NCI-H1436 treated with DMSO at 0.1 percent for 48 hours (cell line): Measurements from ENCODE around the gene PALLD.

Experiments used
- DNase-seq: peaks from one replicate; lab custom pipeline; 2025; lab: John Stamatoyannopoulos, UW

The PALLD gene

DNA sequence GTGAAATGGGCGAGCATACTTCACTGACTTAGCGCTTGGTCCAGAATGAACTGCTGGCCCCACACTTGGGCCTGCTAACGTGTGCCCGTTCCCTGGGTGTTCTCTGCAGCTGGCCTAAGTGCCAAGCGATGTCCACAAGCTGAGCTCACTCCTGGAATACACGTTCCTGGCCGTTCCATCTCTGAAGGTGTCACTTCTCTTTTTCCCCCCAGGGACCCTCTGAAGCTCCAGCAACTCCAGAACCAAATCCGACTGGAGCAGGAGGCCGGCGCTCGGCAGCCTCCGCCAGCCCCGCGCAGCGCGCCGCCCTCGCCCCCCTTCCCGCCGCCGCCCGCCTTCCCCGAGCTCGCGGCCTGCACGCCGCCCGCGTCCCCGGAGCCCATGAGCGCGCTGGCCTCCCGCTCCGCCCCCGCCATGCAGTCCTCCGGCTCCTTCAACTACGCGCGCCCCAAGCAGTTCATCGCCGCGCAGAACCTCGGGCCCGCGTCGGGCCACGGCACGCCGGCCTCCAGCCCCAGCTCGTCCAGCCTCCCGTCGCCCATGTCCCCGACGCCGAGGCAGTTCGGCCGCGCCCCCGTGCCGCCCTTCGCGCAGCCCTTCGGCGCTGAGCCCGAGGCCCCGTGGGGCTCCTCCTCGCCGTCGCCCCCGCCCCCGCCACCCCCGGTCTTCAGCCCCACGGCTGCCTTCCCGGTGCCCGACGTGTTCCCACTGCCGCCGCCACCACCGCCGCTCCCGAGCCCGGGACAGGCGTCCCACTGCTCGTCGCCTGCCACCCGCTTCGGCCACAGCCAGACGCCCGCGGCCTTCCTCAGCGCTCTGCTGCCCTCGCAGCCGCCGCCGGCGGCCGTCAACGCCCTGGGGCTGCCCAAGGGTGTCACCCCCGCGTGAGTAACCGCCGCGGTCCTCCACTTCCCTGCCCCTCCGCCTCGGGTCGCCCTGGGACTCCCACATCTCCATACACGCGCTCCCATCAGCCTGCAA, 380.9 kb downstream of the PALLD start:
- no peak for DNase-seq

DNA sequence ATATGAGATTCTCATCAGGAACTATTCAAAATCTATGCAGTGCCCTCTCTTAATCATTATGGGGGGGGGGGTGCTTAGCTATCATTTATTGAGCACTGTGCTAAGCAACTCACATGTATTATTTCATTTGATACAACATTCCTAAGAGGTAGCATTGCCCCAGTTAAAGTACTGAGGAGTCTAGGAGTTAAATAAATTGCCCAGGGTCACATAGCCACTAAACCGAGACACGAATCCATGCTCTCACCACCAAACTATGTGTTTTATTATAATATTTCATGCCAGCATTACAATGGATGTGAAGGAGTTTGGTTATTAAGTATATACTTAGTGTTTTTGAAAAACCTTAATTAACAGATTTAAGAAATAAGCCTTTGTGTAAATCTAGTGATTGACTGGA, 381.8 kb downstream of the PALLD start:
- DNase-seq = no peak

DNA sequence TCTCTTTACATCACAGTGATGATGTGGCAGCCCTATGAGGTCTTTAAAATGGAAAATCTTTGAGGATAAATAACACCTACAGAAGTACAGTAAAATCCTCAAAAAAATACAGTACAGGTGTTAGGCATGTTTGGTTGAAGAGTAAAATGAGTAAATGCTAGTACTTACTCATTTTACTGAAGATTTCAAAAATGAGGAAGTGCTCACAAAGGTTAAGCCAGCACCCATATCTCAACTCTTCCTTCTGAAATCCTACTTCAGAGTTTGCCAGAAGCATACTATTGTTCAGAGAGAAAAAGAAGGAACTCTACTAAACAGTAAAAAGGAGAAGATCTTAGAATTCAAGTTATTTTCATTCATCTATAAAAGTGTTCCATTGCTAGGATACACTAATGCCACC, 382.3 kb downstream of the PALLD start:
- DNase-seq = no peak

DNA sequence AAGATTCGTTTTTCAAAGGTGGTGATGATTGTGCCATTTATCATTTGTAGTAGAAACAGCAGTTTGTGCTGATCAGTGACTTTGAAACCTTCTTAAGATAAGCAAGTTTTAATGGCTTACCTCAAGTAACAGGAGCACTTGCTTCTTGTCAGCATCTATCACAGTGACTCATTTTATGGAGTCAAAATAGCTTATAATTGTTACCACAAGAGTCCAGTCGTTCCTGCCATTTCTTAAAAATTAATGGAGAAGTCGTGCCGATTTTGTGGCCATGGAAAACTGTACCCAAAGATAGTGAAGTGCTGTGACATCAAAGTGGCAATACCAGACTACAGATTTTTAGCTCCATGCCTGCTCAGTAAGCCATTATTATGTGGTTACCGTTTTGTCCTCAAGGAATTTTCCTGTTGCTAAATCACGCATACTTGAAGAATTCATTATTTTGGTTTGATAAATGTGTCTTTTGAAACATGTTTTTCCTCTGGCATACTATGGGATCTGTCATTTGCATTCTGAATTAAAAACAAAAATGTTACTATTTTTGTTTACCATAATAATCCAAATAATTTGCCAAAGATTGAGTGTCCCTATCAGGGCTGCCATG, 383.3 kb downstream of the PALLD start:
- no peak for DNase-seq

DNA sequence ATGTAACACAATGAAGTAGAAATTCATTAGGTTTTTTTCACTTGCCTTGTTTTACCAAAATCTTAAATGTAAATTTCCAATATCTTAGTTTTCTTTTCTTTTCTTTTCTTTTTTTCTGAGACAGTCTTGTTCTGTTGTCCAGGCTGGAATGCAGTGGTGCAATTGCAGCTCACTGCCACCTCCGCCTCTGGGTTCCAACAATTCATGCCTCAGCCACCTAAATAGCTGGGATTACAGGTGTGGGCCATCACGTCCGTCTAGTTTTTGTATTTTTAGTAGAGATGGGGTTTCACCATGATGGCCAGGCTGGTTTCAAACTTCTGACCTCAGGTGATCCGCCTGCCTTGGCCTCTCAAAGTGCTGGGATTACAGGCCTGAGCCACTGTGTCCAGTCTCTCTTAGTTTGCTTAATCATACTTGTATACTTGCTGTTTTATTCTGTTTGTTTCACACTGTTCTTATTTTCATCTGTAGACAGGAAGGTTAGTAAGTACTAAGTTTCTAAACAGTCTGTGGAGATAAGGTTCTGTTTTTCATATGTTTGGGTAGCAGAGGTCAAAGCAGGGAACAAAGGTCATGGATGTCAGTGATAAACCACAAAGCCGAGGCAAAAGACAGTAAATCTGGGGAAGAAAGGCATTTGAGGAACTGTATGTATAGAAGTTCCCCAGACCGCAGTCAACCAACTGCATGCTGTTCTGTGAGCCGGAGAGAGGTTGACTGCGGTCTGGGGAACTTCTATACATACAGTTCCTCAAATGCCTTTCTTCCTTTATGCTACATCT, 384.2 kb downstream of the PALLD start:
- DNase-seq = no peak

DNA sequence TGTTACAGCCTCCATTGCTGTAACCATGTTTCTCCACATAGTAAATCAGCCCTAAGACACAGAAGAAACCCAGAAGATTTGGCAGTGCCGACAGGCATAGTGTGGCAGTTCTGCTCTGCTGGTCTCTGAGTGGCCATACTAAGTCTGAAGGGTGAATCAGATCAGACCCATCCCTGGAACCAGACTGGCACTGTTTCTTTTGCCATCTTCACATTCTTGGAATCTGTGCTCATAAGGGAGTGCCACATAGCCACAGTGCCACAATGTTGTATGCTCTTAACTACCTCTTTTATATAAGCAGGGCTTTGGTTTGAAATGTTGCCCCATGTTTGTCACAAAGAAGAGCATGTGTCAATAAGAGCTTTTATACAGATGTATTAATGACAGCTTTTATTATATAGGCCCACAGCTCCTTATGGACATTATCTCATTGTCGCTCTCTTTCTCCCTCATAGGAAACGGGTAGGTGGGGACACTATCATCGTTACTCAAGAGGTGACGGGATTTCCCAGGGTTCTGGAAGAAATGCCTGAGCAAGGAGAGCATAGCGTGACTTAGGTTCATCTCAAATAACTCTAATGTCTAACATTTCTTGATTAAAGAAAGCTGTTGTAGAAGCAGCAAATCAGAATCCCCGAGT, 385.0 kb downstream of the PALLD start:
- DNase-seq = no peak

DNA sequence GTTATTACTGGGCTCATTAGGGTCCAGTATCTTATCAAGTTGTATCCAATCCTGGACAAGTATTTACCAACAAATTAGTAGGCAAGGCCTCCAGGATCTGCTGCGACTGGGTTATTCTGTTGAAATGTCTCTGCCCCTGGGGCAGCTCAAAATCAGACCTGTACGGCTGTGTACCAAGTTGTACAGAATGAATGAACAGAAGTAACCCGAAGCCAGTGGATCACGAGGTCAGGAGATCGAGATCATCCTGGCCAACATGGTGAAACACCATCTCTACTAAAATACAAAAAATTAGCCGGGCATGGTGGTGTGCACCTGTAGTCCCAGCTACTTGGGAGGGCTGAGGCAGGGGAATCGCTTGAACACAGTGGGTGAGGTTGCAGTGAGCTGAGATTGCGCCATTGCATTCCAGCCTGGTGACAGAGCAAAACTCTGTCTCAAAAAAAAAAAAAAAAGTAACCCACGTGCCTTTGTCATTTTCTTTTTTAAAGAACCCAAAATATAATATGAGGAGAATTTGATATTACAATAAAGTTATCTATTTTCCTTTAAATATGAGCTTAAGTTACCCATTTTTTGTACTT, 385.9 kb downstream of the PALLD start:
- DNase-seq = no peak

DNA sequence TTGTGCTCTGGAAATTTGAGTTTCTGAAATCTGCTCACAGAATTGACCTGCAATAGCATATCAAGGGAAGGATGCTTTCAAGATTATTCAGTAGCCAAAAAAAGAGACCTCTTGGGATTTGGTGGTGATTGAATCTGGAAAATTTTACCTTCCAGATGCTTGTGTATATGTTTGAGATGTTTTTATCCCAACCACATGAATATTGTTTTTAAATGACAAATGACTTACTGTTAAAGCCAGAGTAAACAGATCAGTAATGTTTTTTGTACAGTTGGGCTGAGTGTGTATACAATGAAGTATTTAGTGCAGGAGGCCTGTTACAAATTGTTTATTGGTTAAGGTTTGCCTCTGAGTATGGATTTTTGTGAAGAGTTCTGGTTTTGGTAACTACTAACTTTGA, 386.7 kb downstream of the PALLD start:
- no peak for DNase-seq

DNA sequence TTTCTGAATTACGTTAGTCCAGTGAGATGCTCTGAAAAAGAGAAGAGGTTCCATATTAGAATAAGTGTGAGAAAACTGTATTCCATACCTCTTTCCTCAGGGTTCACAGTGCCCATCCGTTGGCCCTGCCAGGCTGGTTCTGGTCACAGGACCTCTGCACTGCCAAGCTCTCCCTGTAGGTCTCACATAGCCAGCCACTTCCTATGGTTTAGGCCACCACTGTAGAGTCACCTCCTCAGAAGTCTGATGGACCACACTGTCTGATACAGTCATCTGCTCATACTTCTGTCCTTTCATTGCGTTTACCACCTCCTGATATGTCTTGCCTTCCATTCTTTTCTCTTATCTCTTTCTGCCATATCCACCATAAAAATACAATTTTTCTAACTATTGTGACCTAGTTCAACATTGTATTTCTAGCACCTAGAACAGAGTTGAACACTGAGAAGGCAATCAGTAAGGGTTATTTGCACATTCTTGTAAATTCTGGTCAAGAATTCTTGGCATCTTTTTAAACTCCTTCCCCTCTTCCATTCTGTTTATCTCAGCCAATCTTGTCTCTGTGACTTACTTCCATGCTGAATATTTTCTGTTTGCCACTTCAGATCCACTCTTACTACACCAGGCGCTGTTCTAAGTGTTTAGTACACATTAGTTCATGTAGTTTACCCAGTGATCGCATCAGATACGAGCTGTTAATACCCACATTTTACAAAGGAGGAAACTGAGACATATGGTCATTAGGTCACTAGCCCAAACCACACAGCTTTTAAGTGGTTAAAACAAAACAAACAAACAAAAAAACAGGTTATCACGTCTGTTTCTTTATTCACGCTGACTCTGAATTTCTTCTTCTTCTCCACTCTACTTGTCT, 387.6 kb downstream of the PALLD start:
- DNase-seq = no peak

DNA sequence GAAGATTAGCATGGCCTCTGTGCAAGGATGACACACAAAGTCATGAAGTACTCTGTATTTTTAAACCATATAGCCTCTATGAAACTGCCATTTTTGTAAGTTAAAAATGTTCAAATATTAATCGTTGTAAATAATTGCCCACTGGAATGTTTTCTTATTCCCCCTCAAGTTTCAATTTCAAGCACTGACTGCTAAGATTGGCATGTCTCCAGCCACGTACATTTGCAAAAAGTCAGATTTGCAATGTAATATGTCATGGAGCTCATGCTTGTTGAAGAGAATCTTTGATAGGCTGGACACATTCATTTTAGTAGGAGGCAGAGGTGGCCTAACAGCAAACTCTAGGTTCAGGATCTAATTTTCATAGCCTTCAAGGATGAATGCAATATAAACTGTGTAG, 388.5 kb downstream of the PALLD start:
- no peak for DNase-seq

DNA sequence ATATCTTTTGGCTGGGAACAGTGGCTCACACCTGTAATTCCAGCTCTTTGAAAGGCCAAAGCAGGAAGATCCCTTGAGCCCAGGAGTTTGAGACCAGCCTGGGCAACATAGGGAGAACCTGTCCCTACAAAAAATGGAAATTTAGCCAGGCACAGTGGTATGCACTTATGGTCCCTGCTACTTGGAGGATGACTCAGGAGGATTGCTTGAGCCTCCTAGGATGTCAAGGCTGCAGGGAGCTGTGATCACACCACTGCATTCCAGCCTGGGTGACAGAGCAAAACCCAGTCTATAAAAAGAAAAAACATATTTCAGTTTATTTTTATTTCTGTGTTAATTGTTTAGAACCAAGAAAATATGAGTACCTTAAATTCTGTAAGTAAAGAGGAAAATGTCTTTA, 389.5 kb downstream of the PALLD start:
- DNase-seq = no peak

DNA sequence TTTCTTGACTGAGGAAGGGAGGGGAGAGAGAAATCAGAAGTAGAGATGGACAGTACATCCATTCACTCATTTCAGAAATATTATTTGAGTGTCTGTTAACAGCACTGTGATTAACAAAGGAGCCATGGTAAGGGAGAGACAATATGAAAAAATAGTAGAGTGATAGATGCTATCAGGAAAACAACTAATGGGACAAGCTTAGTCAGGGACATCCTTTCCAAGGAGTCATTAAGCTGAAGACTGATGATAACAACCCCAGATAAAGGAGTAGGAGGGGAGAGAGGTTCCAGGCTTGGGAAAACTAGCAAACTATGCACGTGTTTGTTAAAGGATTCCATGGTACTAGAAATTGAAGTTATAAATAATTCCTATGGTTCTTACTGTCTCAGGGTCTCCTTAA, 391.0 kb downstream of the PALLD start:
- DNase-seq = no peak

DNA sequence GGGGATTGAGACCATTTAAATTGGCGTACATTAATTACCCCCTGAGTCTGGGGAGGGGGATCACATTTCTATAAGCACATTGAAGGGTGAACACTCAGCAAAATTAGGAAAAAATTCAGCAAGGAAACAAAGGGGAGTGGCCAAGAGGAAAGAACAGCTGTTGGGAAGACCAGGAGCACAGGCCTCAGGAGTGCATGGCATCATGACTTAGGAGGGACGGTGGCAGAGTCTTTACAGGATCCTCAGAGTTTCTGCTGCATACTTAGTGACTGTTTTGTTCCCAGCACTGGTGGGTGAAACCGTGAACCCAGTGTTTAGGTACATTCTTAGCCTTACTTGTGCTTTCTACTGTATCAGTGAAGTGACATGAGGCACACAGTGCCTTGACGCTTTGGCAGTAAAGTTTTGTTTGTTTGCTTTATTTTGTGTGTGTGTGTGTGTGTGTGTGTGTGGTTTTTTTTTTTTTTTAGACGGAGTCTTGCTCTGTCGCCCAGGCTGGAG, 391.9 kb downstream of the PALLD start:
- no peak for DNase-seq

DNA sequence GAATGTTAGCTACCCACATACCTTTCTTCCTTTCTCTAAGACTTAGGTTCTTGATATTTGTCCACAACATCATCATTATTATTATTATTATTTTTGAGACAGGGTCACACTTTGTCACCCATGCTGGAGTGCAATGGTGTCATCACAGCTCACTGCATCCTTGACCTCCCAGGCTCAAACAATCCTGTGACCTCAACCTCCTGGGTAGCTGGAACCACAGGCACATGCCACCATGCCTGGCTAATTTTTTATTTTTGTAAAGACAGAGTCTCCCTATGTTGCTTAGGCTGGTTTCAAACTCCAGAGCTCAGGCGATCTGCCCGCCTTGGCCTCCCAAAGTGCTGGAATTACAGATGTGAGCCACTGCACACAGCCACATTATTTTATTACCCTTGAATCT, 394.2 kb downstream of the PALLD start:
- DNase-seq = no peak

DNA sequence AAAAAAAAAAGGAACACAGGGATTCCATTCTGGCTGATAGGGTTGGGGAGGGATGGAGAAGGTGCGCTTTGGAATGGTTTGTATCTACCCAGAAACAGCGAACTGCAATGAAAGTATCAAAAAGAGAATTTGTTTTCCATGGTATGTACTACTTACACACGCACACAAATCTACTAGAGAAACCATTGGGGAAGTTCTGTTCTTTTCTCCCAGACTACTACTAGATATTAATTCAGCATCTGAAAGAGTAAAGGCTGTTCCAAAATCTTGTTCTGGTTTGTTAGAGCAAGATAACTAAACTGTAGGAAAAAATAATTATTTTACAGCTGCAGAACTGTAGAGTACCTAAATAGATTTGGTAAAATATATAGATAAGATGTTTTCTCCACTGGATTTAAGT, 394.8 kb downstream of the PALLD start:
- no peak for DNase-seq

DNA sequence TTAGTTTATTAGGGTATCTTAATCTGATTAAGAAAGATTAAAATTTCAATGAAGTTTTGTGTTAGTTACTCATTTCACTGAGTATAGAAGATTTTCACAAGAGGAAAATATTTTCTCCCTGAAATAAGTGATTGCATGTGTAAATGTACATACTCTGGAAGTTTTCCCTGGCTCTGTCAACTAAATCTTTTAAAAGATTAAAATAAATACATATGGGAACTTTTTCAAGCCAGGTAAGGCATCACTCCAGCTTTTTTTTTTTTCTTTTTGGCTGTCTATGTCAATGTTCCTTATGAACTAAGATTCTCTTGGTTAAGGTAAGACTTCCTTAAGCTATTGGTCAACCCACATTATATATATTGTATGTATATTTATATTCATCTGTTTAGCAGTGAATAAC, 395.6 kb downstream of the PALLD start:
- no peak for DNase-seq

DNA sequence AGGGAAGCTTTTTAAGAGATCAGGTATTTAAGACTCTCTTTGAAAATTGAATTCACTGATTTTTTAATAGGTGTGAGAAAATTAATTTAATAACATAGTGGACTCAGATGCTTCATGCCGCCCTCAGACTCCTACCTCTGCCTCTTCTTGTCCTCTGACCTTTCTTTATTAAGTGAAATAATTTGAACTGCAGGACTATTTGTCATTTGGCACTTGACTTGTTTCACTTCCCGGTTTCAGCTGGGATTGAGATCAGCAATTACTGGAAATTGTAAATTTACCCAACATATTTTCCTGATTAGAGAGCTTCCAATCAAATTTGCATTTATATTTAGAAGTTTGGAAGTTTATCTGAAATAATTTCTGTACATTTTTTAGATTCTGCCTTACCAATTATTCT, 396.4 kb downstream of the PALLD start:
- no peak for DNase-seq

DNA sequence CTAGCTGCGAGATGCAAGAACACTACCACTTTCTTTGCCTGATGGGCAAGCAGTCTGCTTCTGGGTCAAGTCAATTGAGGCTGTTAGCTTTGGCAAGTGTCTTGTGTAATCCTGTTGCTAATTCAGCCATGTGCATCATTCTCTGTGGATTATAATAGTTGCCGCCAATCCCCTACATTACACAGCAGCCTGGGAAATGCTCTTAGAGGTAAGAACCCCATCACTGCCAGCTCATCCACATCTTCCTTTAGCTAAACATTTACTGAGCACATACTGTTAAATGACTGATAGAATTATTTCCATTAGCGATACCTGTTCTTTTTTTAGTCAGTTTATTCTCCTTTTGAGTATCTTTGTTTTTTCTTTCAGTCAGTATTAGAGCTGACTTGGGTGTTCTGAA, 397.0 kb downstream of the PALLD start:
- DNase-seq = no peak

DNA sequence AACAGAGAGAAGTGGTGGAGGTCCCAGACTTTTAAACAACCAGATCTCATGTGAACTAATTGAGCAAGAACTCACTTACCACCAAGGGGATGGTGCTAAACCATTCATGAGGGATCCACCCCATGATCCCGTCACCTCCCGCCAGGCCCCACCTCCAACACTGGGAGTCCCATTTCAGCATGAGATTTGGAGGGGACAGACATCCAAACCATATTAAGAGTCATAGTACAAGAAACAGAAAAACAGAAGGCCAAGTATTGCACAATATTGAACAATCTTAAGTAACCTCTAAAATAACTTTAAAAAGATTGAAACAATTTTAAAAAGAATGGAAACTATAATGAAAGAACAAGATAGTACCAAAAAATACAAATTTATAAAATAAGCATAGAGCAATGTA, 403.2 kb downstream of the PALLD start:
- DNase-seq = no peak

DNA sequence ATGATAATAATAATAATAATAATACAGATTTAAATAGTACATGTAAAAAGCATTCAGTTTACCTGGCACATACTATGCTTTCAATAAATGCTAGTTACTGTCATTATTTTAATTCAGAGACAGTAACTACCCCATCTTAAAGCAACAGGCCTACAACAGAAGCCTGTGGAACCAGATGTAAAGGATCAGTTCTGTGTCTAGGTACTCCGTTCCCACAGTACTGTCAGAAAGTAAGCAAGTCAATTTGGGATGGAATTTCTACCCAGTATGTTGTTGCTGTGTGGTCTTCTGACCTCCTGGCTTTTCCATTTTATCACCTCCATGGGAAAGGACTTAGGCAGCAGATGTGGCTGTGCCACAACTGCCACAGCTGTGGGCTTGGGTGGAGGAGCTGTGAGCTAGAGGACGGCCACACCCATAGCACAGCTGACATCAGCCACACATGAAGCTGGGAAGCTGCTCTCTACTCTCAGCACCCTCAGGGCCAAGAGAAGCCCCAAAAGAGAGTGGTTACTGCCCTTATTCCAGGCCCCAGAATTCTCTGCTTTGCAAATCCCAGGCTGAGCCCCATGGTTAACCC, 410.4 kb downstream of the PALLD start:
- DNase-seq = no peak
